HuH-7.5 (cell line): Measurements from ENCODE around the gene SLC4A1AP.
A peak's percentile ranks its signal among the peaks of the same experiment; 100 is the strongest.
"Not testable (repeated sequence)": the region's sequence is repeated elsewhere in the genome, so short reads cannot be mapped to it uniquely, and the experiment has no call there.

Source experiments
- DNase-seq: peaks from one replicate; pipeline ENCODE4 v3.0.0; 2011; ENCODE audit warnings: low spot score

The SLC4A1AP gene

GRCh38 chr2:27651056-27651455, 12.6 kb upstream of the SLC4A1AP start:
- DNase-seq: no peak

GRCh38 chr2:27652341-27652740, 11.3 kb upstream of the SLC4A1AP start:
- no peak for DNase-seq

- DNase-seq: no peak
These were observed 10.9 kb upstream of the SLC4A1AP start for GRCh38 chr2:27652790-27653189.

GRCh38 chr2:27653397-27653796, 10.3 kb upstream of the SLC4A1AP start:
- DNase-seq: no peak

GRCh38 chr2:27655155-27655951, 8.3 kb upstream of the SLC4A1AP start:
- DNase-seq: no peak

GRCh38 chr2:27661371-27661770, 2.3 kb upstream of the SLC4A1AP start:
- no peak for DNase-seq

GRCh38 chr2:27664154-27664574, 475 bp downstream of the SLC4A1AP start:
- DNase-seq: no peak

GRCh38 chr2:27664622-27665363, 1.1 kb downstream of the SLC4A1AP start:
- no peak for DNase-seq

- DNase-seq: no peak
These were observed 3.8 kb downstream of the SLC4A1AP start for GRCh38 chr2:27667446-27667845.

GRCh38 chr2:27671235-27671634, 7.5 kb downstream of the SLC4A1AP start:
- no peak for DNase-seq

- no peak for DNase-seq
These were observed 9.2 kb downstream of the SLC4A1AP start for GRCh38 chr2:27672723-27673486.

- no peak for DNase-seq
These were observed 16.9 kb downstream of the SLC4A1AP start for GRCh38 chr2:27680571-27680970.

- DNase-seq: no peak
These were observed 18.2 kb downstream of the SLC4A1AP start for GRCh38 chr2:27681841-27682240.

- DNase-seq: not testable (repeated sequence)
These were observed 18.7 kb downstream of the SLC4A1AP start for GRCh38 chr2:27682334-27682771.

- peak; percentile 26 for DNase-seq
These were observed 19.8 kb downstream of the SLC4A1AP start for GRCh38 chr2:27683390-27684071.

GRCh38 chr2:27685006-27685405, 21.3 kb downstream of the SLC4A1AP start:
- DNase-seq: not testable (repeated sequence)

GRCh38 chr2:27685577-27685976, 21.9 kb downstream of the SLC4A1AP start:
- DNase-seq: no peak

GRCh38 chr2:27687232-27687631, 23.5 kb downstream of the SLC4A1AP start:
- DNase-seq: no peak

- no peak for DNase-seq
These were observed 25.7 kb downstream of the SLC4A1AP start for GRCh38 chr2:27689424-27689823.

- DNase-seq: no peak
These were observed 26.4 kb downstream of the SLC4A1AP start for GRCh38 chr2:27690052-27690451.

GRCh38 chr2:27697660-27698059, 34.0 kb downstream of the SLC4A1AP start:
- no peak for DNase-seq

GRCh38 chr2:27701676-27702075, 38.0 kb downstream of the SLC4A1AP start:
- no peak for DNase-seq
